HG03135 (cell line): ENCODE measurements around the gene NTSR1.

ENCODE experiments used
- ATAC-seq: cut with Tn5 transposase; IDR thresholded peaks from one replicate; pipeline ENCODE4 v1.9.1; 2021; ENCODE audit warnings: mild to moderate bottlenecking, moderate library complexity; ENCODE audit not compliant: unreplicated experiment

Gene NTSR1

DNA sequence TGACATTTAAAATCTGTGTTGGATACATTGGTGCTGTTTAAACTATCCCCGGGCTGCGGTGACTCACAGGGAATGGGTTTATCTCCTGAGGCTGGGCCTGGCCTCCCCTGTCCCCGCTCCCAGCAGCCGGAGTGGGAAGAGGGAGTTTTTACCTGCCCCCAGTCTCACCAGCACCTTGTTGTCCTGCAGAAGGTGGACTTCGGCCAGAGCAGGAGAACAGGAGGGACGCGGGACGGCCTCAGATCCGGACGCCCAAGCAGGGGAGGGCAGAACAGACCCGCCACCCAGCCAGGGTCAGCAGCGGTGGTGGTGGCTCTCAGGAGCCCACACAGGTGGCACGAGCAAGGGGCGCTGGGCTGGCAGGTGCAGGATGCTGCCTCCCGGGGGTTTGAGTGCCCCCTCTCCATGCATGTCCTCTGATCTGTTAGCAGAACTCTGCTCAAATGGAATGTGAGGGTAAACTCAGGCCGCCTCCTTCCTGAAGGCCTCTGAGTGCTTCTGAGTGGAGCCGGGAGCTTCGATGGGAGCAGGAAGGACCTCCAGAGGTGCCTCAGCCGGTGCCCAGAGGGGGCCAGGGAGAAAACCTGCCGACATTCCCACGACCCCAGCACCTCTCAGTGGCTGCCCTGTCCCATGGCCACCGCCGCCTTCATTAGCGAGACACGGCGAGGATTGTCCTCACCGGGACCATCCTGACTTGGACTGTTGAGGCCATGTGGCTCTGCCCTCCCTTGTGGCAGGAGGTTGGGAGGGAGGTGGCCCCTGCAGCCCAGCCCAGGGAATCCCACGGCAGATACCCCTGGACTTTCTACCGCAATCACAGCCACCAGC, 44.2 kb downstream of the NTSR1 start:
- no peak for ATAC-seq

DNA sequence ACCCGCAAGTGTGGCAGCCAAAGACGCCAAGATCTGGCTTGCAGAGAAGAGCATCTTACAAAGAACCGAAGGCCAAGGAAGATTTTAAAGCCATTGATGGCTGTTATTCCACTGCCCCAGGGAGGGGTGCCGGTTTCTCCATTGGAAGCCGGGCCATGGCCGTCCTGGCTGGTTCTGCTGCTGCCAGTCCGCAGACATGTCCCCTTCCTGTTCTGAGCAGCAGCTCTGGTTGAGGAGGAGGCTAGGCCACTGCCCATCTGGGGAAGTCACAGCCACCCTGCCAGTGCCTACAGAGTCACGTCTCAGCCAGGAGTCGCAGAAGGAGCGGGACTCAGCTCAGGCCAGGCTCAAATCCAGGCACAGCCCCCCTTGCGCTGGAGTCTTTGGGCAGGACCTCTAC, 45.0 kb downstream of the NTSR1 start:
- no peak for ATAC-seq

DNA sequence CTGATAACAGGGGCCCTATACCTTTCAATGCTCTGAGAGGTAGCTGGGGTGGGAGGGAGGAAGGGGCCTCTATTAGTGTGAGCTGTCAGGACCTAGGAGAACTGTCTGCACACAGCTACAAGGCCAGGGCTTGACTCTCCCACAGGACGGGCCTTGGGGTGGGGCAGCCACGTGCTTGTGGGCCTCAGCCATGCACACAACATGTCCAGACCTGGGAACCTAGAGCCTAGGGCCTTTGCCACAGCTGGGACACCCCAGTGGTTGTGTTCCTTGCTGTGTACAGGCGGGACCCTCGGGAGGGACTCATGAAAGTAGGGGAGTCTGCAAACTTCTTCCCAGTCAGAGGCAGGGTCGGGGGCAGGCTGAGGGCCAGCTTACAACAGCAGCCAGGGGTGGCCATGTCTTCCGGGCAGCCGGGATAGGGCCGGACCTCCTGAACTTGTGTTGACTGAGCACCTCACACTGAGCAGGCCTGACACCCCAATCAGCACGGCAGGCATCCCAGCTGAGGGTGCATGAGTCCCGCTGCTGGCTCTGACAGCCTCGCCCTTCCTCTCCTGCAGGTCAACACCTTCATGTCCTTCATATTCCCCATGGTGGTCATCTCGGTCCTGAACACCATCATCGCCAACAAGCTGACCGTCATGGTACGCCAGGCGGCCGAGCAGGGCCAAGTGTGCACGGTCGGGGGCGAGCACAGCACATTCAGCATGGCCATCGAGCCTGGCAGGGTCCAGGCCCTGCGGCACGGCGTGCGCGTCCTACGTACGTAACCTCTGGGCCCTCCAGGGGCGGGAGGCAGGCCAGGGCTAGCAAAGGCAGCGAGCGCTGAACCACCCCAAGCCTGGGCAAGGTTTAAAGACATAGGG, 45.7 kb downstream of the NTSR1 start:
- no peak for ATAC-seq

DNA sequence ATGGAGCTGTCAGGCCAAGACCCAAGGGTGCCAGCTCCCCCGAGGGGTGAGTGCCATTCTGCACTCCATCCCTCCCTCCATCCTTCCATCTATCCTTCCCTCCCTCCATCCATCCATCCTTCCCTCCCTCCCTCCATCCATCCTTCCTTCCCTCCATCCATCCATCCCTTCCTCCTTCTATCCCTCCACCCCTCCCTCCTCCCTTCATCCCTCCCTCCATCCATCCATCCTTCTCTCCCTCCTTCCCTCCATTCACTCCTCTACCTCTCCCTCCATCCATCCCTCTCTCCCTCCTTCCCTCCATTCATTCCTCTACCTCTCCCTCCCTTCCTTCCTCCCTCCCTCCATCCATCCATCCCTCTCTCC, 46.3 kb downstream of the NTSR1 start:
- ATAC-seq: no peak

DNA sequence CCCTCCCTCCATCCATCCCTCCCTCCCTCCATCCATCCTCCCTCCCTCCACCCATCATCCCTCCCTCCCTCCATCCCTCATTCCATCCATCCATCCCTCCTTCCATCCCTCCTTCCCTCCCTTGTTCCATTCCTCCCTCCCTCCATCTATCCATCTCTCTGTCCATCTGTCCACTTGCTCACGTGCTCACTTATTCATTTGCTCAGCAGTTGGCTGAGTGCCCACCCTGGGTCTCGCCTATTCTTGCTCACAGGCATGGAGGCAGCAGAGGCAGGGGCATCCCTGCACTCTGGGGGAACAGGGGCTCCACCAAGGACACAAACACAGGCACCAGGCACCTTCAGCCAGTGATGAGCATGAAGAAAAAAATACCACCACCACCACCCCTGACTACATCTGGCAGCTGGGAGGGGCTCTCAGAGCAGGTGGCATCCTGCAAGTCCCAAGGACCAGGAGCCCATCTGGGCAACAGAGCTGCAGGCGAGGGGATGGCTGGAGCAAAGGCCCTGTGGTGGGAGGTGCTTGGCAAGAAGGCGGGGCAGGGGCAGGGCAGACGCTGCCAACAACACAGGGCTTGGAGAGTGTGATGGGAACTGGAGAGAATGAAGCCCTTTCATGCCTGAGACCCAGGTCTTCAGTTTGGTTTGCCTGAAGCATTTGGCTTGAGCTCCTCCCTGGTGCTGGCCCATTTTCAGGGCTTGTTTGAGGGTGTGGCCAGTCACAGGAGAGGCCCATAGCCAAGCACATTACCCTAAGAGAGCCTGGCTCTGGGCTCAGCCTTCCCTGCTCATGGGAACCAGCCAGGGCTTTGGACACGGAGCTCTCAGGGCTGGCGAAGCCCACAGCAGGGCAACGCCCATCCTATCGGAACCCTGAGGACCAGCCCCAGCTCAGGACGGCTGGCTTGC, 47.4 kb downstream of the NTSR1 start:
- no peak for ATAC-seq

DNA sequence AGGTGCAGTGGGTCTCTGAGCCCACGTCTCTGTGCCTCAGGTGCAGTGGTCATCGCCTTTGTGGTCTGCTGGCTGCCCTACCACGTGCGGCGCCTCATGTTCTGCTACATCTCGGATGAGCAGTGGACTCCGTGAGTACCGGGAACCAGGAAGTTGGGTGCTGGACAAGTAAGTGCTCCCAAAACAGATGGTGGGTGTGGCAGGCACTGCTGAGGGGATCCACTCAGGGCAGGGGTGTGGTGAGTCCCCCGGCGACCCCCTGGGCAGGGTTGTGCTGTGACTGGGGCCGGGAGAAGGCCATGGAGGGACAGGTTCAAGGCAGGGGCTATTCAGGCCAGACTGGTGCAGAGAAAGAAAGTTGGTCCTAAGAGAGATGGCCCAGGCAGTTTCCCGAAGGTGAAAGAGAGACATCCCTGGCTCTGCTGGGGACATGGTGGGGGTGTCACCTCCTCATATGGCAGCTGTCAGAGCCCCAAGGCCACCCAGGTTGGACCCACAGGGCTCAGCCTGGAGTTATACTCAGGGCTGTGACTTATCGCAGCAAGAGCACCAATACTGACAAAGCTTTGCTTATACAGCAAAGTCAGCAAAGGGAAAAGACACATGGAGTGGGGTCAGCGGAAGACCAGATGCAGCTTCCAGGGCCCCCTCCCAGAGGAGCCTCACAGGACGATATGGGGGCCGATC, 49.7 kb downstream of the NTSR1 start:
- ATAC-seq: no peak

DNA sequence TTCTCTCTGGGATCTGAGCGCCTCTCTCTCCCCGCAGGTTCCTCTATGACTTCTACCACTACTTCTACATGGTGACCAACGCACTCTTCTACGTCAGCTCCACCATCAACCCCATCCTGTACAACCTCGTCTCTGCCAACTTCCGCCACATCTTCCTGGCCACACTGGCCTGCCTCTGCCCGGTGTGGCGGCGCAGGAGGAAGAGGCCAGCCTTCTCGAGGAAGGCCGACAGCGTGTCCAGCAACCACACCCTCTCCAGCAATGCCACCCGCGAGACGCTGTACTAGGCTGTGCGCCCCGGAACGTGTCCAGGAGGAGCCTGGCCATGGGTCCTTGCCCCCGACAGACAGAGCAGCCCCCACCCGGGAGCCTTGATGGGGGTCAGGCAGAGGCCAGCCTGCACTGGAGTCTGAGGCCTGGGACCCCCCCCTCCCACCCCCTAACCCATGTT, 51.4 kb downstream of the NTSR1 start:
- ATAC-seq: no peak

DNA sequence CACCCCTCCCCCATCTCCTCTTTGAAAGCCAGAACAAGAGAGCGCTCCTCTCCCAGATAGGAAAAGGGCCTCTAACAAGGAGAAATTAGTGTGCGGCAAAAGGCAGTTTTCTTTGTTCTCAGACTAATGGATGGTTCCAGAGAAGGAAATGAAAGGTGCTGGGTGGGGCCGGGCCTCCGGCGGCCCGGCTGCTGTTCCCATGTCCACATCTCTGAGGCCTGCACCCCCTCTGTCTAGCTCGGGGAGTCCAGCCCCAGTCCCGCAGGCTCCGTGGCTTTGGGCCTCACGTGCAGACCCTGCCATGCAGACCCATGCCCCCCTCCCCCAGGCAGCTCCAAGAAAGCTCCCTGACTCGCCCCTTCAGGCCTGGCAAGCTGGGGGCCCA, 51.8 kb downstream of the NTSR1 start:
- ATAC-seq: no peak

DNA sequence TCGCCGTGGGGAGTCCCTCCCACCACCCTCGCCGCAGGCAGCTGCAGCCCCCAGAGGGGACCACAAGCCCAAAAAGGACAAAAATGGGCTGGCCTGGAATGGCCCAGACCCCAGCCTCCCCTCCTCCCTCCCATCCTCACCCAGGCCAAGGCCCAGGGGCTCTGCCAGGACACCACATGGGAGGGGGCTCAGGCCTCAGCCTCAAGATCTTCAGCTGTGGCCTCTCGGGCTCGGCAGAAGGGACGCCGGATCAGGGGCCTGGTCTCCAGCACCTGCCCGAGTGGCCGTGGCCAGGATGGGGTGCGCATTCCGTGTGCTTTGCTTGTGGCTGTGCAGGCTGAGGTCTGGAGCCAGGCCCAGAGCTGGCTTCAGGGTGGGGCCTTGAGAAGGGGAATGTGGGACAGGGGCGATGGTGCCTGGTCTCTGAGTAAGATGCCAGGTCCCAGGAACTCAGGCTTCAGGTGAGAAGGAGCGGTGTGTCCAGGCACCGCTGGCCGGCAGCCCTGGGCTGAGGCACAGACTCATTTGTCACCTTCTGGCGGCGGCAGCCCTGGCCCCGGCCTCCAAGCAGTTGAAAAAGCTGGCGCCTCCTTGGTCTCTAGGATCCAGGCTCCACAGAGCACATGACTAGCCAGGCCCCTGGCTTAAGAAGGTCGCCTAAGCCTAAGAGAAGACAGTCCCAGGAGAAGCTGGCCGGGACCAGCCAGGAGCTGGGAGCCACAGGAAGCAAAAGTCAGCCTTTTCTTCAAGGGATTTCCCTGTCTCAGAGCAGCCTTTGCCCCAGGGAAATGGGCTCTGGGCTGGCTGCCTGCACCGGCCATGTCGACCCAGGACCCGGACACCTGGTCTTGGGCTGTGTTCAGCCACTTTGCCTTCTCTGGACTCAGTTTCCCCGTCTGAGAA, 52.5 kb downstream of the NTSR1 start:
- ATAC-seq: no peak

DNA sequence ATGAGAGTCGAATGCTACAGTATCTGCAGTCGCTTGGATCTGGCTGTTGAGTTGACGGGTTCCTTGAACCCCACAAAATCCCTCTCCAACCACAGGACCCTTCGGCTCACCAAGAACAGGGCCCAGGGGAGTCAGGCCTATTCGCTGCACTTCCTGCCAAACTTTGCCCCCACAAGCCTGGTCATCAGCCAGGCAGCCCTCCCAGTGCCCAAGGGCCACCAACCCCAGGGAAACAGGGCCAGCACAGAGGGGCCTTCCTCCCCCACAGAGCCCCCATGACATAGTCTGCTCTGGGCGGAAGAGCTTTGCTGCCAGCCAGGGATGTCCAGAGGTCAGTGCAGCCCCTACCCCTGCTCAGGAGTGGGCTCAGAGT, 53.1 kb downstream of the NTSR1 start:
- ATAC-seq: no peak

DNA sequence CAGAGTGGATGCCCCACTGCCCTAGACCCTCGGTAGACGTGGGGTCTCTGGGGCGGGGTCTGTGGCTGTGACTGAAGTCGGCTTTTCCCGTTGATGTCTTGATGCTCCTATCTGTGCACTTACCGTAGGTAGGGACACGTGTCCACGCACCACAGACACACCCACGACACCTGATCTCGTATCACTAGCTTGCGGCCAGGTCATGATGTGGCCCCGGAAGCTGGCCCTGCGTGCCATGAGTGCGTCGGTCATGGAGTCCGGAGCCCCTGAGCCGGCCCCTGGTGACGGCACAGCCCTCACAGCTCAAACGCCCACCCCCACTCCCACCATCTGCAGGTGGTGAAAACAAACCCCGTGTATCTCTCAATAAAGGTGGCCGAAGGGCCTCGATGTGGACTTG, 53.7 kb downstream of the NTSR1 start:
- ATAC-seq: no peak

DNA sequence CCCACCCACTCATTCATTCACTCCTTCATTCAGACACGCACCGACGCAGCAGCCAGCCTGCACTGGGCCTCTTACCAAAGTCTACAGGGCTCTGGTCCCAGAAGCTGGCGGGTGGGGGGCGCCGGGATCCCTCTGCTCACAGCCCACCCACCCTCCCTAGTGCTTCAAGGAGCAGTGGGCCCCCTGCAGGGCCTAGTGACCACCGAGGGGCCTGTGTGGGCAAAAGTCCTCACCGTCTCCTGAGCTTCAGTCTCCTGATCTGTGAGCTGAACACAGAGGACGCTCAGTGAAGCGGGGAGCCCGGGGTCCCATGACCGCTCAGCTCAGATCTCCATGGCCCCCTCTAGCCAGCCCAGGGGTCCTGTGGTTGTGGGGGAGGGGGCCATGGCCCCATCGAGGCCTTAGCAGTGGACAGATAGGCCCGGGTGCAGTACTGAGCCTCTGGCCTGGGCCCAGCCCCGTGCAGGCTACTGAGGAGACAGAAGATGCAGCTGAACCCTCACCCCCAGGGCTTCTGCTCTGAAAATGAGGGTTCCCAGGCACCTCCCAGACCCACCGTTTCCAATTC, 54.2 kb downstream of the NTSR1 start:
- no peak for ATAC-seq

DNA sequence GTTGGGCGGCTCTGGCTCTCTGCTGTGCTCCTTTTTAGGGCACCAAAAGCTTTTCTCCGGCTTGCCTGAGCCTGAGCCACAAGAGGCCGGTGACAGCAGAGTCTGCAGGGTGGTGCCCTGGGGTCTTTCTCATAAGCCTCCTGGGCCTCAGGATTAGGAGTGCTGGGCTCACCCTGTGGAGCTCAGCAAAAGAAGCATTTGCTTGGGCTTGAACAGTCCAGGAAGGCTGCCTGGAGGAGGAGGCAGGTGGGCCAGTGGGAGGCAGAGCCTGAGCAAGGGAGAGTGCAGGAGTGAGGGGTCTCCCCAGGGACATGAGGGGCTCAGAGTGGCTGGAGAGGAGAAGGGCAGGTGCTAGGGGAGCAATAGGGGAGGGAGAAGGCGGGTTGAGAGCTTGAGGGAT, 54.8 kb downstream of the NTSR1 start:
- no peak for ATAC-seq

DNA sequence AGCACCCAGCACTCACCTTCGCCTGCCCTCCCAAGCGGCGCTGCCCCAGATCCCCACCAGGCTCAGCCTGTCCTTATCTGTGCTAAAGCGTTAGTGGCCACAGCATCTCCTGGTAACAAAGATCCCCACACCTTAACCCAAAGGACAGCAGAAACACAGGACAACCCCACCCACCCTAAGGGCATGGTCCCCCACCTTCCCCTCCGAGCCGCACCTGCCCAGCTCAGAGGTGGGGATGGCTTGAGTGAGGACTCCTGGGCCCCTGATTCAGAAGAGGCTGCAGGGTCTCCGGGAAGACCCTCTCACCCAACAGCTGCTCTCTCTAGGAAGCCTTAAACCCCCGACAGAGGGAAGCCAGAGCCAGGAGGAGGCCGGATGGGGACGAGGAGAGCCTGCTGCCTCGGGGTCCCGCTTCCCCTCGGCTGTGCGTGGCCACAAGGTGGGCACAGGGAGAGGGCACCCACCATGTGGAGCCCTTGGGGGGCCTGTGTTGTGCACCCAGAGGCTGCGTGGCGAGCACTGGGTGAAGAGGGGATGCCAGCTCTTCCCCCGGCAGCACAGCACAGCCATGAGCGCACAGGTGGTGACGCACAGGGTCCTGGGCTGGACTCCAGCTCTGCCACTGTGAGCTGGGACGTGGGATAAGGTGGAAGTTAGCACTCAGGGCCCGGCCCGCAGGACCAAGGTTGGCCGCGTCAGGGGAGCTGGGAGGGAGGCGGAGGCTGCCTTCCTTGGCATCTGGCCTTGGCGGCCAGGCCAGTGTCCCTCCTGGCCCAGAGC, 55.7 kb downstream of the NTSR1 start:
- no peak for ATAC-seq

DNA sequence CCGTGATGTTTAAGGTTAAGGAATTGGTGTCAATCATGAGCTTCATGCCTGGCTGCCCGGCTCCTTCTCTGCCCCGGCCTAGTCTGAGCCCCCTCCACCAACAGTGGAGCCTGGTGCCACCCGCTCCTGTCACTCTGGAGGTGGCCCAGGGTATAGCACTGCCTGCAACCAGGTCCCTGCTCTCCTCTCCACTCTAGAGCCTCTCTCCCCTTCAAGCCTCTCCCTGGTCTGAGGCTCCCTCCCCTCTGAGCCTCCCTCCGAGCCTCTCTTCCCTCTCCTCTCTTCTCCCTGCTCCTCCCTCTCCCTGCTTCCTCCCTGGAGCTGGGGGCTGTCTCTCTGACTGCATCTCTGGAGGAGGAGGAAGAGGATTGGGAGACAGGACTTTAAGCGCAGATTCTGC, 56.4 kb downstream of the NTSR1 start:
- no peak for ATAC-seq

DNA sequence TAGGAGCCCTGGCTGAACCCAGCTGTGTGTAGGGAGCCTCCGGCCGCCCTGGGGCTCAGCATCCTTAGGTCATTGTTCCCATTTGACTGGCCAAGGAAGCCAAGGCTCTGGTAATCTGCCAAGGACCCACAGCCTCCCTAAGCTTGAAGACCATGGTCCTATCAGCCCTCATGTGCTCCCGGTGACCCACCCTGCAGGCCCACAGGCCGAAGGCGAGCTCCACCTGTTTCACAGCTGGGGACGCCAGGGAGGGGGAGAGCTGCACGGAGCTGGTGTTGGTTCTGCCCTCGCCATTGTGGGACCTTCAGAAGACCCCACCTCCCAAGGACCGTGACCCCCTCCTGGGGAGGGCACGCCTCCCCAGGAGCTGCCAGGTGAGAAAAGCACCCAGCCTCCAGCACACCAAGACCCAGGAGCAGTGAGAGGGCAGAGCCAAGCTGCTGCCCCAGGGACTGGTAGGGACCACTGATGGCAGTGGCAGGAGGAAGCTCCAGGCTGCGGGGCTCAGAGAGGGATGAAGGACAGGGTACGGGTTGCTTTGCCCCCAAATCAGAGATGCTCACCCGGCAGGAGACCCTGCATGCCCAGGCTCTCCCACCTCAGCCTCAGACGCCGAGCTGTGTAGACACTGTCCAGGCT, 56.9 kb downstream of the NTSR1 start:
- no peak for ATAC-seq

DNA sequence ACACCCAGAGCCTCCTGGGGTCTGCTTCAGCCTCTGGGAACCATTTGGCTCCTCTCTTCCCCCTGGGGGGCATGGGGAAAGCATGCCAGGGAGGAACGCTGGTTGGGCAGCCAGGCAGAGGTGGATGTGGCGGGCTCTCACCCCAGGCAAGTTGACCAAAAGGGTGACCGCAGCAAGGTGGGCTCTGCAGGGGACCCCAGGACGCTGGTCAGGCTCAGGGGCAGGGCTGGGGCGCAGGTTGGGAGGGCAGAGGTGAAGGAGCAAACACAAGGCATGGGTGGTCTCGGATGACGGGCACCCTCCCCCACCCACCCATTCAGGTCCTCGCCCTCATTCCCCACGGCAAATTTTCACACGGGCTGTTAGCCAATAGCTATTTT, 57.4 kb downstream of the NTSR1 start:
- ATAC-seq: no peak

DNA sequence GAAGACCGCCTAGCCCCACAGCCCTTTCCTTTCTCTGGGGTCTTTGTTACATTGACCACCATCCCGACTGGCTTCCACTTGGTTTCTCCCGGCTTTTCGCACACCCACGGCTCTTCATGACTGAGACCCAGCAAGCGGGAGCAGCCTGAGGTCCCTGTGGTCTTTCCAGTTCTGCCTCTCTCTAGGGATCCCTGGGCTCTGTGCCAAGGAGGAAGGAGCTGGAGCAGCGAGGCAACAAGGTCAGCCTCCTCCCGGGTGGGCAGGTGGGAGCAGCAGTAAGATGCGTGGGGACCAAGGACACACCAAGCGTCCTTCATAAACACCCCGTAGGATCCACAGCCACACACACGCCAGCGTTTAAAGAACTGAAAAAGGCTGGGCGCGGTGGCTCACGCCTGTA, 58.1 kb downstream of the NTSR1 start:
- ATAC-seq: no peak
